Breast epithelium (tissue), 4 donors: ENCODE measurements around the gene MMP11. TPM values are rescaled to one million over a fixed set of nuclear protein-coding genes. Genes with fewer than 3 reads are reported as not detected.

ENCODE experiments used
- DNase-seq, 2 donors: peaks; one replicate each; pipeline ENCODE4 v3.0.0-alpha.2; 2019; ENCODE audit warnings: low spot score in 2 of 2
- H3K27ac ChIP-seq, 2 donors: fragments of 200-600 bp; sonication (generic) in 1 of 2; one replicate each; pipeline ENCODE4 v1.5.1; 2016 to 2019; ENCODE audit warnings: mild to moderate bottlenecking in 1 of 2
- H3K27me3 ChIP-seq, 2 donors: fragments of 200-600 bp; sonication (generic) in 1 of 2; one replicate each; pipeline versions ENCODE4 v1.5.1 to v1.6.0; 2017 to 2019; ENCODE audit warnings: control low read depth in 1 of 2, mild to moderate bottlenecking in 1 of 2
- H3K36me3 ChIP-seq: fragments of 200-600 bp; one replicate; pipeline ENCODE4 v1.5.1; 2019
- H3K4me1 ChIP-seq, 2 donors: fragments of 200-600 bp; sonication (generic); one replicate each; pipeline ENCODE4 v1.5.1; 2016 to 2019; ENCODE audit warnings: control low read depth in 1 of 2
- H3K4me3 ChIP-seq, 3 donors: fragments of 200-600 bp; sonication (generic); 1 replicate in 2 of 3; 2 replicates in 1 of 3; pipeline ENCODE4 v1.5.1; 2016 to 2019; ENCODE audit warnings: mild to moderate bottlenecking in 3 of 3, moderate library complexity in 2 of 3
- H3K9me3 ChIP-seq, 2 donors: fragments of 200-600 bp; sonication (generic) in 1 of 2; one replicate each; pipeline ENCODE4 v1.5.1; 2016 to 2019; ENCODE audit warnings: control low read depth in 1 of 2
- CTCF ChIP-seq, 3 donors: fragments of 450-650 bp; IDR thresholded peaks; one replicate each; pipeline ENCODE4 v1.5.1; 2016 to 2017; ENCODE audit warnings: antibody characterized with exemption in 3 of 3, mild to moderate bottlenecking in 3 of 3, moderate library complexity in 3 of 3
- POLR2A ChIP-seq: fragments of 450-650 bp; IDR thresholded peaks from one replicate; pipeline ENCODE4 v1.6.1; 2016; ENCODE audit warnings: antibody characterized with exemption, mild to moderate bottlenecking, moderate library complexity
- POLR2AphosphoS5 ChIP-seq, 3 donors: sonication (generic); formaldehyde crosslinking; IDR thresholded peaks; one replicate each; pipeline ENCODE4 v1.6.1; 2017; ENCODE audit warnings: antibody characterized with exemption in 3 of 3
- intact Hi-C: fragments of 100-400 bp; cut with DNase I; formaldehyde crosslinking; loops from one replicate; pipeline ENCODE4 v1.15.1; 2023; ENCODE audit warnings: low total_unique reads
- total RNA-seq, 3 donors: library from RNA; depleted of rRNA; stranded (reverse); fragments of >200 nt; gene quantifications; one replicate each; pipeline ENCODE4 v1.1.0, GENCODE V29; 2016

The MMP11 gene
- total RNA-seq, 3 donors from 2014 or later = 1.9 to 6.2 (median 4.8) TPM

DNA sequence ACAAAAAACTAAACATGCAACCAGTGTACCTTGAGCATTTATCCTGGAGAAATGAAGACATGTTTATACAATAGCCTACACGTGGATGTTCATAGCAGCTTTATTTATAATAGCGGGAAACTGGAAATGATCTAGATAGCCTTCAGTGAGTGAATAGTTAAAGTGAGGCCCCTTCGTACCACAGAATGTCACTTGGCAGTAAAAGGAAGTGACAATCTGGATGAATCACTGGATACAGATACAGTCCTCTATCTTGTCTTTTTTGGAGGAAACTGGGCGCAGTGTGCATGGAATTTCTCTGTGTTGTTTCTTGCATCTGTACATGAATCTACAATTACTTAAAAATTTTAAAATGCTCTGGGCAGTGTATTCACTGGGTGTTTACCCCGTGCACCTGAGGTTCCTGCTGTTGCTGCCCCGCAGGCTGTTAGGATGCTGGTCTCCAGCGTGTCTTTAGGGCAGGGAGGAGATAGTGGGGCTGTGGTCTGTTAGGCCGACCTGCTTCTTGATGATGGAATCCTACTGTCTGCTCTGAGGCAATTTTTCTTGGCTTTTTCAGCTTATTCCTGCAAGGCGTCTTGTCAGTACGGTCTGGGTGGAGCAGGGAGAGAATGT, 43.0 kb downstream of the MMP11 start:
- no peak for DNase-seq
- no peak for TF ChIP-seq POLR2AphosphoS5 (IDR thresholded peaks at IDR 0.05)
- H3K9me3 ChIP-seq = no peaks in the 10 kb centered on the region
- peaks cover 7% of the 10 kb centered on the region for H3K36me3 ChIP-seq
- no peaks in the 10 kb centered on the region for H3K4me1 ChIP-seq
- H3K4me3 ChIP-seq = no peak overlapping the region
- no peak overlapping the region for H3K27ac ChIP-seq
- H3K27me3 ChIP-seq = no peaks in the 10 kb centered on the region
- intact Hi-C loops = no loop called here

DNA sequence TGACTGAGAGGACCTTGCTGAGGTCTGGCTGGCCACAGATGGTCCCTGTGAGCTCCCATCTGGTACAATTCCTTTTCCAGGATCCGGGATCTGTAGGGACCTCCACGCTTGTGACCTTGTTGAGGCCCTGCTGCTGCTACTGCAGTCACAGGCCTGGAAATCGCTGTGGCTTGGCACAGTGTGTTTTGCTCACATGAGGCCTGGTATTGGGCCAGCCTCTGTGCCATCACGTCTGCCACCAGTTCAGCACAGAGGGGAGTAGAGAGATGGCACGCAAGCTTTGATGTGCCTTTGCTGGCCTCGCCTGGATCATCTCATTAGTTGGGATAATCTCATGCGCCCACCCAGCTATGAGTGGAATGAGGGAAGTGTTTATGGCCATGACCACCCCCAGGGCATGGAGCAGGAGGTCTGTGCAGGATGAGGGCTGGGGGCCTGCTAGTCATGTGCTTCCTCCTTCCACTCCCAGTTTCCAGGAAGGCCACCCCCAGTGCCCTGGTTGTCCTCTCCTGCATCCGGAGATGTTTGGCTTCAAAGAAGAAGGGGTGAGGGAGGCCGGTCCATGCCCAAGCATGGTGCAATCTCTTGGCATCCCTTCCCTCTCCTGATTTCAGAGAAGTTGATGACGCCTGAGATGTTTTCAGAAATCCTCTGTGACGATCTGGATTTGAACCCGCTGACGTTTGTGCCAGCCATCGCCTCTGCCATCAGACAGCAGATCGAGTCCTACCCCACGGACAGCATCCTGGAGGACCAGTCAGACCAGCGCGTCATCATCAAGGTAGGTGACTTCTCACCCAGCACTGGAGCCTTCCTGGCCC, 43.7 kb downstream of the MMP11 start:
- TF ChIP-seq POLR2AphosphoS5 (IDR thresholded peaks at IDR 0.05) = no peak
- TF ChIP-seq CTCF (IDR thresholded peaks at IDR 0.05) = no peak
- TF ChIP-seq POLR2A = no peak
- no peaks in the 10 kb centered on the region for H3K4me1 ChIP-seq
- intact Hi-C loops = no loop called here
- DNase-seq = no peak
- H3K27ac ChIP-seq = no peak overlapping the region
- H3K9me3 ChIP-seq = no peaks in the 10 kb centered on the region
- H3K27me3 ChIP-seq = no peaks in the 10 kb centered on the region
- no peak overlapping the region for H3K4me3 ChIP-seq
- H3K36me3 ChIP-seq = peaks cover 7% of the 10 kb centered on the region

- peaks cover 7% of the 10 kb centered on the region for H3K36me3 ChIP-seq
Observed at GRCh38 chr22:23817146-23817545, 44.5 kb downstream of the MMP11 start.

DNA sequence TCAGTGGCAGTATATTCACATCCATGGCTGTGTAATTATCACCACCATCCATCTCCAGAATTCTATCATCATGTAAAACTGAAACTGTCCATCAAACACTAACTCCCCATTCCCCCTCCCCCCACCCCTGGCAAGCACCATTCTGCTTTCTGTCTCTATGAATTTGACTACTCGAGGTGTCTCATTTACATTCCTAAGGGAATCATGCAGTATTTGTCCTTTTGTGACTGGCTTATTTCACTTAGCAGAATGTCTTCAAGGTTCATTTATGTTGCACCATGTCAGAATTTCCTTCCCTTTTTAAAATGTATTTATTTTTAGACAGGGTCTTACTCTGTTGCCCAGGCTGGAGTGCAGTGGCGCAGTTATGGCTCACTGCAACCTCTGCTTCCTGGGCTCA, 45.9 kb downstream of the MMP11 start:
- DNase-seq = no peak
- H3K36me3 ChIP-seq = peaks cover 7% of the 10 kb centered on the region

More at GRCh38 chr22:23817146-23817545, 44.5 kb downstream of the MMP11 start:
- no peak for TF ChIP-seq CTCF (IDR thresholded peaks at IDR 0.05)
- TF ChIP-seq POLR2AphosphoS5 (IDR thresholded peaks at IDR 0.05) = no peak
- no peak for TF ChIP-seq POLR2A
- no peaks in the 10 kb centered on the region for H3K9me3 ChIP-seq
- intact Hi-C loops = no loop called here
- no peaks in the 10 kb centered on the region for H3K27me3 ChIP-seq
- no peaks in the 10 kb centered on the region for H3K4me1 ChIP-seq
- DNase-seq = no peak
- no peak overlapping the region for H3K4me3 ChIP-seq
- no peak overlapping the region for H3K27ac ChIP-seq

DNA sequence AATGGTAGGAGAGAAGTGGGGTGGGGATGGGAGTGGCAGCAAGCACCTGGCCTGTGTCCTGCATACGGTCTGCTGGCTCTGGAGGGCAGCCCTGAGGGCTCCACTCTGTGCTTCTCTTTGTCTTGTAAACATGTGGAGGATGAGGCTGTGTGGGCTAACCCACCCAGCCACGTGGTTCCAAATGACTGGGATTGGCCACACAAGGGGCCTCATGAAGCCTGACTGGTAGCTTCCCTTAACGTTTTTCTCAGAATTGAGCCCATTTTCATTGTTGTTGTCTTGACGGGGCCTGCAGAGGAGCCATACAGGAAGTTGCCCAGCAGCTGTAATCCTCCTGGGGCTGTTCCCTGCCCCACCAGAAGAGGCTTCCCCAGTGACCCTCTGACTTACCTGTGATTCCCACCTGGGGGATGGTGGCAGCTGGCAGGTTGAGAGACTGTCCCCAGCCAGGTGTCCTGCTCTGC, 48.1 kb downstream of the MMP11 start:
- H3K4me1 ChIP-seq = no peaks in the 10 kb centered on the region
- no peaks in the 10 kb centered on the region for H3K27me3 ChIP-seq
- DNase-seq = no peak
- peak overlapping the region; percentile 42 to 77 for H3K27ac ChIP-seq
- no peak overlapping the region for H3K4me3 ChIP-seq
- TF ChIP-seq CTCF (IDR thresholded peaks at IDR 0.05) (no peak), POLR2AphosphoS5 (IDR thresholded peaks at IDR 0.05) (no peak), POLR2A (no peak)
- no peaks in the 10 kb centered on the region for H3K9me3 ChIP-seq
- H3K36me3 ChIP-seq = peaks cover 7% of the 10 kb centered on the region
- intact Hi-C loops = no loop called here

More for the DNA sequence above, 45.9 kb downstream of the MMP11 start:
- Histone ChIP-seq H3K27ac (no peak overlapping the region), H3K27me3 (no peaks in the 10 kb centered on the region), H3K9me3 (no peaks in the 10 kb centered on the region), H3K4me1 (no peaks in the 10 kb centered on the region), H3K4me3 (no peak overlapping the region)
- intact Hi-C loops = no loop called here
- no peak for TF ChIP-seq CTCF (IDR thresholded peaks at IDR 0.05)
- TF ChIP-seq POLR2A = no peak
- no peak for TF ChIP-seq POLR2AphosphoS5 (IDR thresholded peaks at IDR 0.05)
